ENCODE results near the gene MANBA.
A peak's percentile ranks its signal among the peaks of the same experiment; 100 is the strongest.
"Not testable (repeated sequence)": the region's sequence is repeated elsewhere in the genome, so short reads cannot be mapped to it uniquely, and the experiment has no call there.

MANBA gene

DNA sequence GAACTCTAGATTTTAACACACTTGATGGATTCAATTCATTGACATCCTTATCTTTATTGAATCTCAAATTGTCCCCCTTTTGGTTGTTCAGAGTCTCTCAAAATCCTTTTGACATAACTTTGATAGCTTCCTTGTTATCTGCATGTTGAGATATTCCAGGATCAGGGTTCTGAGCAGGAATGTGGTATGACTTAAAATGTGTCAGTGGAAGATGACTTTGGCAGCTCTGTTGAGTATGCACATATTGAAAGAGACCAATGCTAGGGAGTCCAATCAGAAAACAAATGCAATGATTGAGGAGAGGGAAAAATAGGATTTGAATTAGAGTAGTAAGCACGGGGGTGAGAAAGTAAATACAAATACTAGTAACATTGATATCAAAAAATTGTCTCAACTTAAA, 93.8 kb downstream of the MANBA start:
- DNase-seq: no peak

DNA sequence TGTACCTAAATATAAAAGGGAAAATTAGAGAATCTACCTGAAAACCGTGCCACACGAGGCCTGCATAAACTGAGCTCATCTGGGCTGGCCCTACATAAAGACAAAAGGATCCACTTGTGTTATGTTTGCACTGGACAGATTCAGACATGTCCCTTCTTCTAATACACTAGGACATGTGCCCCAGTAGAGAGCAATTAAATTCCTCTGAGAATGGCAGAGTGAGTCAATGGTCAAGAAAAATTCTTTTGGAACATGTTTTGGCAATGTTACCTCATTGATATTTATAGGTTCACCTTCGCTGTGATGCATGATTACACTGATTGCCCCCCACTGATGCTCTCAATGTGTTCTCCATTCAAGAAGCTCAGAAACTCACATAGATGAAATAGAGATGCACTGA, 95.2 kb downstream of the MANBA start:
- DNase-seq: no peak

DNA sequence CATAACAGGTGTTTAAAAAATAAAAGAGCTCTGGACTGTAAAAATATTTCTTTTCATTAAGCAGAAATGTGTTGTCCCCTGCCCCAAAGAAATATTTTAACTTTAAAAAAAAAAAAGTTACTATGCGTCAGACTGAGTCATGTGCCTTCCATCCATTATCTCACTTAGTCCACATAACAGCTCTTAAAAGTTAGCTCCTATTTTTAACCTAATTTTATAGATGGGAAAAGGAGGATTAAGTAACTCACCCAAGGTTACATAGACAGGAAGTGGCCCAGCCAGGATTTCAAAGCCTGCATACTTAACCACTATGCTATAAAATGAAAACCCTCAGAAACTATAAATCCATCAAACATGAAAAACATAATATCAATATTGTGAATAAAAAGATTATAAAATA, 97.7 kb downstream of the MANBA start:
- DNase-seq: no peak

- no peak for DNase-seq
Observed at GRCh38 chr4:102657206-102657605, 103.6 kb downstream of the MANBA start.

DNA sequence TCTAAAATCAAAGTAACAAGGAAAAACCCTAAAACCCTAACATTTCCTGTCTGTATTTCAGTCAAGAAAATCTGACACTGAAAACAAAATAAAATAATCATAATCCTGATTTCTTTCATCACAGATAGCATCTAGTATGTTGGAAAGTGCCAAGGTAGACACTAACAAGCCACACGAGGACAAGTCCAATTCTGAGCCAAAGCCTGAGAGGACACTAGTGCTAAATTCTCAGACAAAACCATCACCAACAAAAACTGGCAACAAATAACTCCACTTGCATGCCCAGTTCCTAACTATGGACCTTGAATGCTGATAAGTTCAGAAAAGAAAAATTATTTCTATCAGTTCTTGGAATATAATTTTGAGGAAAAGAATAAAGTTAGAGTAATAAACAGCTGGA, 113.7 kb downstream of the MANBA start:
- no peak for DNase-seq

- no peak for DNase-seq
Observed at GRCh38 chr4:102642631-102643298, 118.0 kb downstream of the MANBA start.

GRCh38 chr4:102641793-102642192, 119.0 kb downstream of the MANBA start:
- DNase-seq: no peak

DNA sequence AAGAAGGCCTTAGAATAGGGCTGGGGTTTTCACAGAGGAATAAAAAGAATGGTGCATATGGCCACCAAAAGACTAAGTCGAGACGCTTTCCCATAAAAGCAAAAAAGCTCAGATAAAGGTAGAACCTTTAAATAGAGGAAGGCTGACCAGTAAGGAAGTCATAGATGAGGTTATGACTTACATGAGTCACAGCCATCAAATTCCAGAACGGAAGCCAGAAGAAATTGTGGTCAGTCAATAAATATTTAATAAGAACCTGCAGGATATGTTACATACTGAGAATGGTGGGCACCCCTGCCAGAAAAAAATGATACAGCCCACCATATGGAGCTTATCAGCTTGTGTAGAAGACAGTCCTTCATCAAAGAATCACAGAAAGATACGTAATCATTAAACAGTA, 120.1 kb downstream of the MANBA start:
- no peak for DNase-seq

GRCh38 chr4:102639598-102639997, 121.2 kb downstream of the MANBA start:
- no peak for DNase-seq

- no peak for DNase-seq
Observed at GRCh38 chr4:102638621-102639020, 122.1 kb downstream of the MANBA start.

DNA sequence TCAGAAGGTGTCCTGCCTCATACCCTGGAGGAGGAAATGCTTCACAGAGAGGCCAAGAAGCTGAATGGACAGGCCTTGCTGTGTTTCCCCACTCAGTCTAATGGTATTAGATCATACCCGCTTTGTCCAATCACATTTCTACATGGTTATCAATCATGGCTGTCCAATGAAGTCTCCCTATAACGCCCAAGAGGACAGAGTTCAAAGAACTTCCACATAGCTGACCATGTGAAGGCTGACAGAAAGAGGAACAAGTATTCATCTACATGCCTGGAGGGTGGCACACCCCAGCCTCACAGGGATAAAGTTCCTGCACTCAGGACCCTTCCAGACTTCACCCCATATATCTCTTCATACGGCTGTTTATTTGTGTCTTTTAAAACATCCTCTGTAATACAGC, 123.4 kb downstream of the MANBA start:
- no peak for DNase-seq

GRCh38 chr4:102633100-102633499, 127.7 kb downstream of the MANBA start:
- no peak for DNase-seq

DNA sequence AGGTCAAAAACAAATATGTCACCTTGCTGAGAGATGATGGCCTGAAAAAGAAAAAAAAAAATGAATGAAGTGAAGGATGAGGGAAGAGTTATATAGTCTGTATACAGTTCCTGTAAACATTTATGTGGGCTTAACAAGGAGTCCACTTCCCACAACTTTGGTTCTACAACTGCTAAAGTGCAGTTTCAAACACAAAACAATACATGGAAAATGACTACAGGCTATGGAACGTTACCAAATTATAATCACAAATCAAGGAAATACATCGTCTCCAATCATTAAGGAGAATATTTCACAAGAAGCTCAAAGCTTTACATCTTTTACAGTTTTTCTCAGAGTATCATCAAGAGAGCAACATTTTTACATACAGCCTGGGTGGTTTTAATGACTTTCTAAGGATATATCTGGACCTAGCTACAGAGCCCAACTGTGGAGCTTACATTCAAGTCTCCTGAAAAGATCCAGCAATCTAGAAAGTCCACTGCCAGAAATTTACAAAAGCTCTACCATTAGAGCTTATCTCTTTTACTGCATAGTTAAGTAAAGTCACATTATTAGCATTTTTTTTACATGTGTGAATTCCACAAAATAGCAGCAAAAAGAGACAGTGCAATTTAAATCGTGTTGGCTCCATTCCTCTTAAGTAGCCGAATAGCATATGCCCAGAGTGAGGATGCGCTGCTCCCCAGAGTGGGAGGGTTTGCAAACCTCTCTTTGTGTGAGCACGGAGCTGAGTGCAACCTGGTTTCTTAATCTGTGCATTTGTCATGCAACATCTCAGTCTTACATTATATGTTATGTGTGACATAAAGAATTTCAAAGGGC, 128.3 kb downstream of the MANBA start:
- DNase-seq: no peak

GRCh38 chr4:102631616-102632015, 129.2 kb downstream of the MANBA start:
- no peak for DNase-seq

DNA sequence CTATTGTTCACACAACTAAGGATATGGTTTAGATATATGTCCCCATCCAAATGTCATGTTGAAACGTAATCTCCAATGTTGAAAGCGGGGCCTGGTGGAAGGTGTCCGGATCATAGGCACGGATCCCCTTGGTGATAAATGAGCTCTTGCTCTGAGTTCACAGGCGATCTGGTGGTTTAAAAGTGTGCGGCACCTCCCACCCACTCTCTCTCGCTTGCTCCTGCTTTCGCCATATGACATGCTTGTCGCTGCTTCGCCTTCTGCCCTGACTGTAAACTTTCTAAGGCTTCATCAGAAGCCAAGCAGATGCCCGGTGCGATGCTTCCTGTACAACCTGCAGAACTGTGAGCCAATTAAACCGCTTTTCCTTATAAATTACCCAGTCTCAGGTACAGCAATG, 131.1 kb downstream of the MANBA start:
- DNase-seq: no peak

DNA sequence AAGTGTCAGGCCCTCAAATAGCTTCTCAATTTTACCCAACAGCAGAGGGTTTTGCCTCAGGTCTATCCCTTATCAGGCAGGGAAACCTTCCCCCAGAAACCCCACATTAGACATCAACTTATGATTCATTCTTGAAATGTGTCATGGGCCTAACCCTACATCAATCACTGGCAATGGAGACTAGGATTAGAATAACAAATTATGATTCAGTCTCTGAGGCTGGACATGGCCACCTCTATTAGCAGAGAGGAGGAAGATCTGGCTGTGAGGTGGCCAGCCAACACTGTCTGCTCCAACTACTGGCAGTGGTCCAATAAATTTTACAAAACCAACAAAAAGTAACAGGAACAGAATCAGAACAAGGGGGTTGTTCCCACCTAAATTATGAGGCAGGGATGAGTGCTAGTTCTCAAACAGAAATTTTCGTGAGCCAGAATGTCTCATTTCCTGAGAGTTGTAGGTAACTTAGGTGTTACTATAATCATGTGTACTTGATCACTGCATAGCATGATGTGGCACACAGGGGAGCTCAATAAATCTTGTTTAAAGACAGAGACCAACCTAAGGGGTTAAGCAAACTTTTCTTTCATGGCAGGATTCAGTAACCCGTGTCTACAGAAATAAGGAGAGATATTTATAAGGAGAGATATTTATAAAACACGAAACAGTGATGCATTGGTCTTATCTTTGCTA, 132.8 kb downstream of the MANBA start:
- DNase-seq: no peak

DNA sequence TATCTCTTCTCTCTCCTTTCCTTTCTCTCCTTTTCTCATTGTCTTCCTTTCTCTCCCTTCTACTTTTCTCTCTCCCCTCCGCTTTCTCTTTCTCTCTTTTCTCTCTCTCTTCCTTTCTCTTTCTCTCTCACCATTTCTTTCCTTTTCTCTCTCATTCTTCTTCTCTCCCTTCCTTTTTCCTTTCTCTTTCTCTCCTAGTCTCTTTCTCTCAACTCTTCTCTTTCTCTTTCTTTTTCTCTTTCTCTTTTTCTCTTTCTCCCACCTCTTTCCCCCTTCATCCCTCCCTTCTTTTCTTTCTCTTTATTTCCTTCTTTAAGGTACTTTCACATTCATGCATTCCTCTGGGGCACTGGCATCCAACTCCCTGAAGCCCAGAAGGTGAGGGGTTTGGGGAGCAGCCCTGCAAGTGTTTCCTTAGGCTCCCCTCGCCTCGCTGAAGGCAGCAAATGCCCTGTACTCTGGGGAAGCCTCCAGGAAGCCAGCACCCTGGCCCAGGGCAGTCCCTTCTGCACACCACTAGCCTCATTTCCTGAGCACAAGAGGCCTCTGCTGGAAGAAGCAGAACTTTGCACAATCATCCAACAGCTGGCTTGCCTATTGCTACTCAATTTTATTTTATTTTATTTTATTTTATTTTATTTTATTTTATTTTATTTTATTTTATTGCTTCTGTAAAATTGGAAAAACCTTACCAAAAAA, 135.4 kb downstream of the MANBA start:
- peak; percentile 56 for DNase-seq

GRCh38 chr4:102624505-102624904, 136.3 kb downstream of the MANBA start:
- no peak for DNase-seq

- DNase-seq: no peak
Observed at GRCh38 chr4:102623622-102624021, 137.1 kb downstream of the MANBA start.

DNA sequence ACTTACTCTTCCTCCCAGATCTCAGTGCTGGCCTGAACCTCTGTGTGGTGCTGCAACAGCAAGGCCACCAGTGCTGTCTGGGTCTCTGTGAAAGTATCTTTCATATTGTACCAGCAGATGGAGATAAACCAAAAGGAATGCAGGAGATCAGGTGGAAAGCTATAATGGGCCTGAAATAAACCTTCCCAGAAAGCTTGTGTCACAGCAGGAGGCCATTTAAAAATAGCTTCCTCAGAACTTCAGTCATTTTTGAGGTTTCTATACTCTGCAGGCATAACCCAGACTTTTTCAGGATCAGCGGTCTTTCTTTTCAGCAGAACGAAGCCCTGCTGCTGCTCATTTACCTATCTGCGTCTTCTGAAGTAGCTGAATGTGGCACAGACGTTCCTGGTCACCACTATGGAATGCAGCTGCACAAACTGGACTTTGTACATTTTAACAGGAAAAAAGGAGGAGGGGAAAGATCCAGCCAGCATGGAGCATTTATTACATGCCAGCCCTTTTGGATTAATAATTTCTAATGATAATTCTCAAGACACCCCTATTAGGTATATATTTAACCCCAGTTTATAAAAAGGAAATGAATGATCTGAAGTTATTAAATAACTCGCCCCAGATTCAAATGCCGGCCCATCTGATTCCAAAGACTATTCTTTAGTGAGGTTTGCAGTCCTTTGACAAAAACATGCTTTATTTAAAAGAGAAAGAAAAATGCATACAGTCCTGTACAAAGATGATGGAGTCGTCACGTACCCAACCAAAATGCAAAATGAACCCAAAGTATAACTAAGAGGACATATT, 139.9 kb downstream of the MANBA start:
- DNase-seq: no peak

GRCh38 chr4:102619776-102620631, 140.8 kb downstream of the MANBA start:
- DNase-seq: not testable (repeated sequence)

Measured in stimulated activated CD4-positive, alpha-beta T cell treated with anti-CD3 and anti-CD28 coated beads, Interleukin-4, amount 100 ng/mL, for 1 hour (primary cell).